SU-DHL-6 (cell line): ENCODE measurements around the gene RTL9.

Experiments used
- CTCF ChIP-seq: fragments of 200-600 bp; sonication (generic); IDR thresholded peaks from one replicate; pipeline ENCODE4 v1.5.1; 2017; ENCODE audit warnings: antibody characterized with exemption, mild to moderate bottlenecking, low read length, moderate library complexity; ENCODE audit not compliant: insufficient read depth, poor library complexity, severe bottlenecking
- EZH2phosphoT487 ChIP-seq: fragments of 200-600 bp; sonication (generic), shearing (Covaris generic); conservative IDR thresholded peaks from 2 replicates; pipeline ENCODE4 v1.6.1; 2018; ENCODE audit warnings: mild to moderate bottlenecking, antibody characterized with exemption, low read length, moderate library complexity, mixed read lengths

DNA sequence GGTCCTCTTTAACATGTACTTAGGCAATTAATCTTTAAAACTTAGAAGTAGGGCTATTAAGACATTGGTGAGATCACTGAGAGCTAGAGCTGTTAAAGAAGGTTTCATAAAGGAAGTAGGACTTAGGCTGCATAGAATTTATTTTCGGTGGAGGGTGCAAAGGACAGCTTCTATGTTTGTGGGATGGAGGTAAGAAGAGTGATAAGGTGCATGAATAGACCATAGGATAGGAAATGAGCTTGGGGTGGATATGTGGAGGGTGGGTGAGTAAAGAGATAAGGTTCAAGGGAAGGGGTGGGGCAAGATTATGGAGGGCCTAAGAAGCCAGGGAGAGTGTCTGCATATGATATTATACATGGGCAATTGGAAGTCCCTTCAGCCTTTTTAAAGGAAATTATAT, 15.9 kb downstream of the RTL9 start:
- TF ChIP-seq CTCF (no peak), EZH2phosphoT487 (no peak)
